Left lung (tissue), 10 donors: ENCODE data around the gene JDP2. TPM values are rescaled to one million over a fixed set of nuclear protein-coding genes. Genes with fewer than 3 reads are reported as not detected.

Source experiments
- ATAC-seq: fragments of 200-7000 bp; cut with Tn5 transposase; one replicate; pipeline ENCODE4 v1.9.1; 2020; ENCODE audit warnings: moderate library complexity
- DNase-seq, 4 donors: peaks; one replicate each; pipeline ENCODE4 v3.0.0-alpha.2; 2013 to 2020
- H3K27ac ChIP-seq, 2 donors: fragments of 200-600 bp; sonication (generic) in 1 of 2; one replicate each; pipeline versions ENCODE4 v1.5.0 to v1.8.0; 2020 to 2021
- H3K27me3 ChIP-seq, 2 donors: fragments of 200-600 bp; sonication (generic) in 1 of 2; one replicate each; pipeline versions ENCODE4 v1.5.0 to v1.8.0; 2020 to 2021
- H3K36me3 ChIP-seq, 2 donors: fragments of 200-600 bp; sonication (generic) in 1 of 2; one replicate each; pipeline versions ENCODE4 v1.5.0 to v1.8.0; 2020 to 2021
- H3K4me1 ChIP-seq, 2 donors: fragments of 200-600 bp; one replicate each; pipeline ENCODE4 v1.8.0; 2021
- H3K4me3 ChIP-seq, 2 donors: fragments of 200-600 bp; sonication (generic) in 1 of 2; one replicate each; pipeline versions ENCODE4 v1.5.0 to v1.8.0; 2020 to 2021; ENCODE audit warnings: mild to moderate bottlenecking in 1 of 2
- H3K9me3 ChIP-seq, 2 donors: fragments of 200-600 bp; sonication (generic) in 1 of 2; one replicate each; pipeline versions ENCODE4 v1.5.0 to v1.8.0; 2020 to 2021
- CTCF ChIP-seq, 2 donors: fragments of 200-600 bp; sonication (generic) in 1 of 2; IDR thresholded peaks; one replicate each; pipeline versions ENCODE4 v1.5.0 to v1.8.0; 2021; ENCODE audit warnings: antibody characterized with exemption in 2 of 2
- intact Hi-C, 2 donors: fragments of 100-400 bp; cut with DNase I; formaldehyde crosslinking; loops; one replicate each; pipeline versions ENCODE4 v1.11.2 to v1.14.2; 2022
- polyA plus RNA-seq, 6 donors: library from polyadenylated mRNA; unstranded; fragments of 120-200 nt; gene quantifications; one replicate each; pipeline ENCODE4 v1.2.1, GENCODE V29; 2013; ENCODE audit not compliant: insufficient read length in 6 of 6
- total RNA-seq, 2 donors: library from RNA; stranded (reverse); fragmentation: NEBNext Ultra II Directional; extraction: Animal tissue kit (Norgen Biotek cat#: 25700); gene quantifications; one replicate each; pipeline ENCODE4 v1.2.1, GENCODE V29; 2021
- donor health status: DM: no; HTN: yes; CAD: no.
- donor health status: DM: no; HTN: no; CAD: no.

Gene JDP2
- total and polyA plus RNA-seq, 8 donors, result 20.3 to 57.6 (median 26.8) TPM

DNA sequence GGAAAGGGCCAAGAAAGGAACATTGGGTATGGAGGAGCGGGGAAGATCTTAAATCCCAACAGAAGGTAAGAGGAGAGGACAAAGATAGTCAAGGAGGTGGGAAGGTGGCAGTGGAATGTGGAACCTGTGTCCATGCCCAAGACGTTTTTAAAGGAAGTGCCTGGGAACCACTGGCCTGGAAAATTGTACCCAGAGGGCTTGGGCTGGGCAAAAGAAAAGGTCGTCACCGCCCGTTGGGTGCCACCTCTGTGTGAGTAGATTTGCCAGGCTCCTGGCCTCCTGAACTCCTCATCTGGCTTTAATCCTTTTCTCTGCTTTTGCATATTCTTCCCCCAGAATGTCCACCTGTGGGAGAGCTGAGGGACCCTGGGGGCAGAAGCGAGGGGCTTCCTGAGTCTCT lies 32.6 kb downstream of the JDP2 start:
- no peak overlapping the region for H3K4me3 ChIP-seq
- DNase-seq (no peak), ATAC-seq (no peak)
- H3K27ac ChIP-seq, result no peak overlapping the region
- intact Hi-C loops, result no loop called here
- H3K4me1 ChIP-seq, result peaks cover 8 to 74% of the 10 kb centered on the region in 2 donors
- TF ChIP-seq CTCF (IDR thresholded peaks at IDR 0.05), result no peak
- H3K36me3 ChIP-seq, result peaks cover 0 to 77% of the 10 kb centered on the region in 2 donors
- no peaks in the 10 kb centered on the region for H3K27me3 ChIP-seq
- H3K9me3 ChIP-seq, result no peaks in the 10 kb centered on the region

- TF ChIP-seq CTCF (IDR thresholded peaks at IDR 0.05), result no peak
- no peaks in the 10 kb centered on the region for H3K9me3 ChIP-seq
- DNase-seq (no peak), ATAC-seq (no peak)
- H3K27ac ChIP-seq, result no peak overlapping the region
- peaks cover 7 to 65% of the 10 kb centered on the region in 2 donors for H3K4me1 ChIP-seq
- intact Hi-C loops, result no loop called here
- H3K36me3 ChIP-seq, result peaks cover 0 to 77% of the 10 kb centered on the region in 2 donors
- H3K4me3 ChIP-seq, result no peak overlapping the region
- H3K27me3 ChIP-seq, result no peaks in the 10 kb centered on the region
Measured at GRCh38 chr14:75461303-75461702, 33.5 kb downstream of the JDP2 start.

- DNase-seq, result no peak
- H3K4me1 ChIP-seq, result peaks cover 7 to 59% of the 10 kb centered on the region in 2 donors
- no peak overlapping the region for H3K4me3 ChIP-seq
- no peak for TF ChIP-seq CTCF (IDR thresholded peaks at IDR 0.05)
- ATAC-seq, result no peak
- H3K27me3 ChIP-seq, result no peaks in the 10 kb centered on the region
- no peaks in the 10 kb centered on the region for H3K9me3 ChIP-seq
- H3K27ac ChIP-seq, result no peak overlapping the region
- intact Hi-C loops, result no loop called here
- peaks cover 0 to 79% of the 10 kb centered on the region in 2 donors for H3K36me3 ChIP-seq
Measured at GRCh38 chr14:75461755-75462349, 34.0 kb downstream of the JDP2 start.

DNA sequence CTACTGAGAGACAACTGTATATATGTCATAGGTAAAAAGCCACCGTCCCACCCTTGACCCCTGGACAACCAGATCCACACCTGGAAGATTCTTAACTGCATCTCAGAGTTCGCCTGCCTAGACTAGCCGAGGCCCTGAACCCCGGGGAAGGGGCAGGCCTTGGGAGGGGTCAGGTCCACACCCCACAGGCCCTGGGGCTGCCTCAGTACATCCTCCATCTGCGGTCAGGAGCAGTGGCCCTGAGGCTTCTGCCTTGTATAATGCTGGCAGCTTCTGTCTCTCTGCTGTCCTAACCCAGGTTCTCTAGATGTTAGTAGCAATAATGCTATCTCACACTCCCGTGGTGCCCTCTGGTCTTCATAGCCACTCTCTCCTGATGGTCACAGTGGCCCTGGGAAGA lies 36.8 kb downstream of the JDP2 start:
- Histone ChIP-seq H3K4me3 (no peak overlapping the region), H3K36me3 (peaks cover 0 to 95% of the 10 kb centered on the region in 2 donors), H3K27me3 (no peaks in the 10 kb centered on the region), H3K4me1 (peaks cover under 1 to 39% of the 10 kb centered on the region in 2 donors), H3K27ac (no peak overlapping the region), H3K9me3 (no peaks in the 10 kb centered on the region)
- no peak for DNase-seq
- ATAC-seq, result no peak
- intact Hi-C loops, result no loop called here
- no peak for TF ChIP-seq CTCF (IDR thresholded peaks at IDR 0.05)

DNA sequence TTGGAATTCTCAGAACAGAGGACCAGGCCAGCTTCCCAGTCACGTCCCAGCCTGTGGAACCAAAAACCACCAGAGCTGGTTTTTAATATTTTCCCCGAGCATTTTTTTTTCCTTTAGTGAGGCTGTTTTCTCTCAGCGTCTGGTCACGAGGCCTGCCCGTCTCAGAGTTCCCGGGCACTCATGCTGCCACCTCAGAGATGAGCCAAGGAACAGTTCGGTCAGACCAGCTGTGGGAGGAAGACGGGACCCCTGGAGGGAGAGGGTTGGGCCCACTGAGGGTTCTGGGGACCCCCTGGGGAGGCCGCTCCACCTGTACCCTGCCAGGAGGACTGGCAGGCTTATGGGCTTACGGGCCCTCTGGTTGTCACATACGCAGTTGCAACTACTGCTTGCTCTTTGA lies 39.9 kb downstream of the JDP2 start:
- Histone ChIP-seq H3K4me1 (peaks cover 6 to 25% of the 10 kb centered on the region in 2 donors), H3K27ac (no peak overlapping the region), H3K9me3 (no peaks in the 10 kb centered on the region), H3K4me3 (no peak overlapping the region), H3K36me3 (peaks cover 0 to 95% of the 10 kb centered on the region in 2 donors), H3K27me3 (no peaks in the 10 kb centered on the region)
- no peak for TF ChIP-seq CTCF (IDR thresholded peaks at IDR 0.05)
- no peak for ATAC-seq
- intact Hi-C loops, result no loop called here
- no peak for DNase-seq
